Adrenal gland (tissue), 5 donors: ENCODE data around the gene GRIN2B.

Experiments used
- CTCF ChIP-seq, 6 experiments: fragments of 450-650 bp in 4 of 6; fragments of 200-600 bp in 2 of 6; sonication (generic) in 1 of 6; IDR thresholded peaks; 1 replicate in 5 of 6; 2 replicates in 1 of 6; pipeline versions ENCODE4 v1.5.1 to v1.8.0; 2016 to 2021; ENCODE audit warnings: antibody characterized with exemption in 6 of 6, mild to moderate bottlenecking in 2 of 6, moderate library complexity in 1 of 6
- POLR2A ChIP-seq, 2 donors: fragments of 450-650 bp; IDR thresholded peaks; one replicate each; pipeline ENCODE4 v1.6.1; 2017; ENCODE audit warnings: antibody characterized with exemption in 2 of 2, mild to moderate bottlenecking in 2 of 2, moderate library complexity in 1 of 2
- donor health status: DM: no; HTN: no; CAD: no.

GRCh38 chr12:13979772-13980378, 1.5 kb downstream of the GRIN2B start:
- no peak for TF ChIP-seq CTCF (IDR thresholded peaks at IDR 0.05)
- TF ChIP-seq POLR2A (IDR thresholded peaks at IDR 0.05): no peak
